H1 (cell line): ENCODE data around the gene PPIL4. TPM values are rescaled to one million over a fixed set of nuclear protein-coding genes. Genes with fewer than 3 reads are reported as not detected.

Experiments
- CTCF ChIA-PET: fragments of 300-600 bp; sonication (Branson Sonifier 250); formaldehyde crosslinking; loops from one replicate; lab custom pipeline; 2021; ENCODE audit not compliant: partially characterized antibody; lab: Charles Lee
- POLR2A ChIA-PET: fragments of 300-600 bp; sonication (Branson Sonifier 250); formaldehyde crosslinking; loops from one replicate; lab custom pipeline; 2021; ENCODE audit warnings: inconsistent platforms; ENCODE audit not compliant: partially characterized antibody; lab: Charles Lee
- DNase-seq, 2 experiments: peaks; one replicate each; pipeline versions ENCODE4 v3.0.0 to v3.0.0-alpha.2; 2010 to 2022; ENCODE audit warnings: low spot score in 2 of 2, low read depth in 1 of 2, mixed read lengths in 1 of 2
- FAIRE-seq: peaks from 2 replicates; lab custom pipeline; 2011; peaks lifted over from hg19 to GRCh38; lab: Jason Lieb, UNC
- H2AFZ ChIP-seq: 2 replicates; pipeline ENCODE4 v1.8.1; 2012; ENCODE audit warnings: low read length, inconsistent platforms
- H2AK5ac ChIP-seq: 2 replicates; pipeline ENCODE4 v1.6.1; 2013; ENCODE audit warnings: low read depth, low read length
- H2BK120ac ChIP-seq: replicated peaks from 2 replicates; pipeline ENCODE3; 2013; ENCODE audit warnings: low read depth, low read length, inconsistent platforms
- H2BK12ac ChIP-seq: 2 replicates; pipeline ENCODE4 v1.6.1; 2013; ENCODE audit warnings: low read depth, low read length
- H2BK15ac ChIP-seq: 2 replicates; pipeline ENCODE4 v1.6.1; 2013; ENCODE audit warnings: low read length
- H2BK20ac ChIP-seq: 2 replicates; pipeline ENCODE4 v1.6.1; 2013; ENCODE audit warnings: low read length
- H2BK5ac ChIP-seq: 2 replicates; pipeline ENCODE4 v1.6.1; 2013; ENCODE audit warnings: low read depth, low read length
- H3K14ac ChIP-seq: 2 replicates; pipeline ENCODE4 v1.6.1; 2013; ENCODE audit warnings: inconsistent platforms; ENCODE audit not compliant: insufficient read length
- H3K18ac ChIP-seq: 2 replicates; pipeline ENCODE4 v1.6.1; 2013; ENCODE audit warnings: low read length; ENCODE audit errors: extremely low read depth
- H3K23ac ChIP-seq: 2 replicates; pipeline ENCODE4 v1.6.1; 2013; ENCODE audit warnings: inconsistent platforms; ENCODE audit not compliant: insufficient read length
- H3K23me2 ChIP-seq: 2 replicates; pipeline ENCODE4 v1.6.1; 2013; ENCODE audit warnings: low read depth, low read length
- H3K27ac ChIP-seq: 2 replicates; pipeline ENCODE4 v1.6.1; 2011; ENCODE audit warnings: low read depth, low read length, inconsistent platforms
- H3K27me3 ChIP-seq, 4 experiments: replicated peaks in 1 of 4; 1 replicate in 1 of 4; 2 replicates in 3 of 4; pipeline versions ENCODE4 v1.6.1 to v1.8.1; 2011 to 2013; ENCODE audit warnings: low read length in 3 of 4, mild to moderate bottlenecking in 3 of 4, inconsistent platforms in 2 of 4, mixed read lengths in 2 of 4, moderate library complexity in 1 of 4; ENCODE audit not compliant: control insufficient read depth in 3 of 4, insufficient read depth in 3 of 4; ENCODE audit errors: extremely low read depth in 1 of 4
- H3K36me3 ChIP-seq, 4 experiments: 2 replicates each; pipeline versions ENCODE4 v1.6.1 to v1.8.1; 2011 to 2013; ENCODE audit warnings: mild to moderate bottlenecking in 4 of 4, low read length in 3 of 4, moderate library complexity in 2 of 4, control low read depth in 1 of 4, inconsistent platforms in 1 of 4; ENCODE audit not compliant: insufficient read depth in 4 of 4, control insufficient read depth in 2 of 4
- H3K4ac ChIP-seq: replicated peaks from 2 replicates; pipeline ENCODE3; 2013; ENCODE audit warnings: low read length, low read depth, mixed read lengths, inconsistent platforms; ENCODE audit not compliant: insufficient read length
- H3K4me1 ChIP-seq, 4 experiments: replicated peaks in 1 of 4; 1 replicate in 1 of 4; 2 replicates in 3 of 4; pipeline versions ENCODE4 v1.6.1 to v1.8.1; 2011 to 2013; ENCODE audit warnings: low read length in 3 of 4, inconsistent platforms in 2 of 4, mixed read lengths in 1 of 4; ENCODE audit not compliant: insufficient read depth in 4 of 4, control insufficient read depth in 3 of 4
- H3K4me2 ChIP-seq, 2 experiments: 2 replicates each; pipeline versions ENCODE4 v1.6.1 to v1.8.1; 2011 to 2013; ENCODE audit warnings: low read depth in 2 of 2, low read length in 2 of 2, control low read depth in 1 of 2, inconsistent platforms in 1 of 2, mild to moderate bottlenecking in 1 of 2; ENCODE audit not compliant: insufficient read depth in 1 of 2
- H3K4me3 ChIP-seq, 4 experiments: fragments of 200-600, 300-600 bp in 1 of 4; sonication (generic), shearing (Covaris generic), sonication (Bioruptor Twin) in 1 of 4; 2 replicates each; pipeline versions ENCODE4 v1.5.1 to v1.8.1; 2011 to 2016; ENCODE audit warnings: low read length in 4 of 4, low read depth in 3 of 4, control low read depth in 2 of 4, inconsistent platforms in 2 of 4, mild to moderate bottlenecking in 2 of 4, mixed read lengths in 1 of 4, moderate library complexity in 1 of 4; ENCODE audit not compliant: insufficient read depth in 2 of 4; ENCODE audit errors: extremely low read depth in 1 of 4
- H3K56ac ChIP-seq: replicated peaks from 2 replicates; pipeline ENCODE3; 2013; ENCODE audit warnings: low read depth, mild to moderate bottlenecking, mixed read lengths, low read length, inconsistent platforms; ENCODE audit not compliant: insufficient read length
- H3K79me1 ChIP-seq: 2 replicates; pipeline ENCODE4 v1.6.1; 2013; ENCODE audit warnings: low read depth, low read length, control low read depth
- H3K79me2 ChIP-seq, 2 experiments: 2 replicates each; pipeline versions ENCODE4 v1.6.1 to v1.8.1; 2012 to 2013; ENCODE audit warnings: low read length in 2 of 2, mild to moderate bottlenecking in 2 of 2, inconsistent platforms in 1 of 2; ENCODE audit not compliant: insufficient read depth in 2 of 2, control insufficient read depth in 1 of 2
- H3K9ac ChIP-seq, 4 experiments: replicated peaks in 1 of 4; 1 replicate in 1 of 4; 2 replicates in 3 of 4; pipeline versions ENCODE4 v1.6.1 to v1.8.1; 2011 to 2013; ENCODE audit warnings: low read depth in 3 of 4, low read length in 3 of 4, control low read depth in 2 of 4, mild to moderate bottlenecking in 2 of 4, moderate library complexity in 2 of 4, inconsistent platforms in 1 of 4; ENCODE audit errors: extremely low read depth in 1 of 4
- H3K9me3 ChIP-seq, 2 experiments: 2 replicates each; pipeline versions ENCODE4 v1.6.1 to v1.8.1; 2012 to 2013; ENCODE audit warnings: mild to moderate bottlenecking in 2 of 2, moderate library complexity in 2 of 2, control low read depth in 1 of 2, inconsistent platforms in 1 of 2, low read depth in 1 of 2, low read length in 1 of 2, mixed read lengths in 1 of 2; ENCODE audit not compliant: insufficient read depth in 2 of 2
- H4K20me1 ChIP-seq, 2 experiments: replicated peaks in 1 of 2; 2 replicates each; pipeline versions ENCODE3 to v1.8.1; 2011 to 2013; ENCODE audit warnings: inconsistent platforms in 2 of 2, low read length in 2 of 2, mild to moderate bottlenecking in 1 of 2; ENCODE audit not compliant: insufficient read depth in 2 of 2, control insufficient read depth in 1 of 2
- H4K5ac ChIP-seq: 2 replicates; pipeline ENCODE4 v1.6.1; 2013; ENCODE audit warnings: low read length, low read depth, mixed read lengths, inconsistent platforms; ENCODE audit not compliant: insufficient read length
- H4K8ac ChIP-seq: 2 replicates; pipeline ENCODE4 v1.8.0; 2013; ENCODE audit warnings: mild to moderate bottlenecking, moderate library complexity, low read length, inconsistent platforms; ENCODE audit not compliant: insufficient read depth; ENCODE audit errors: extremely low read depth
- H4K91ac ChIP-seq: replicated peaks from 2 replicates; pipeline ENCODE3; 2013; ENCODE audit warnings: low read length, mixed read lengths, inconsistent platforms; ENCODE audit not compliant: insufficient read length
- CTBP2 ChIP-seq: IDR thresholded peaks from 2 replicates; pipeline ENCODE4 v1.7.0; 2011; ENCODE audit warnings: borderline replicate concordance, mild to moderate bottlenecking, moderate library complexity, mixed read lengths, low read length; ENCODE audit not compliant: insufficient read depth, insufficient read length
- TCF12 ChIP-seq: IDR thresholded peaks from 2 replicates; pipeline ENCODE4 v1.6.1; 2011; ENCODE audit warnings: low read depth, mild to moderate bottlenecking, low read length
- WGBS, 2 experiments: shearing (Covaris generic) in 1 of 2; methylation state at CpG; one replicate each; pipeline versions ENCODE4 v1.1.6 to v1.1.7; 2013 to 2015; ENCODE audit warnings: low lambda C conversion rate in 2 of 2, mixed read lengths in 2 of 2, inconsistent platforms in 1 of 2, low coverage in 1 of 2, missing lambda C conversion rate in 1 of 2; ENCODE audit not compliant: insufficient replicate concordance in 2 of 2, insufficient coverage in 1 of 2, insufficient read length in 1 of 2; ENCODE audit errors: extremely low coverage in 1 of 2, missing lambda C conversion rate in 1 of 2; 5-methylcytosine and 5-hydroxymethylcytosine counted together
- polyA plus RNA-seq, 7 experiments: library from polyadenylated mRNA; depleted of rRNA in 3 of 7; stranded (reverse) in 5 of 7; unstranded in 2 of 7; fragments of >200 nt in 5 of 7; fragments of 200-250 nt in 2 of 7; gene quantifications; 1 replicate in 5 of 7; 2 replicates in 1 of 7; 4 replicates in 1 of 7; pipeline versions ENCODE4 v1.2.1 to v1.2.3, GENCODE V29; 2011 to 2013; ENCODE audit warnings: missing spikeins in 2 of 7, mixed read lengths in 2 of 7
- total RNA-seq: library from RNA; stranded (reverse); fragmentation: NEBNext Ultra II Directional; extraction: Animal tissue kit (Norgen Biotek cat#: 25700); gene quantifications from 2 replicates; pipeline ENCODE4 v1.2.1, GENCODE V29; 2021

PPIL4 gene
- total and polyA plus RNA-seq, 2 of the 8 experiments (the other 6 are each of a cell fraction or from before 2014, with no cell fraction given), result 2.0 to 33.2 TPM

- Histone ChIP-seq H4K8ac (no peak overlapping the region), H3K4me1 (no peaks in the 10 kb centered on the region; a peak in 1 of 7 replicates), H3K4ac (no peak overlapping the region), H3K27ac (no peak overlapping the region), H2BK15ac (no peak overlapping the region), H3K9ac (no peak overlapping the region), H3K4me2 (no peak overlapping the region), H3K4me3 (no peak overlapping the region), H2BK120ac (no peak overlapping the region), H4K5ac (no peak overlapping the region), H3K27me3 (no peaks in the 10 kb centered on the region), H3K56ac (no peak overlapping the region), H3K79me1 (no peaks in the 10 kb centered on the region), H2BK12ac (no peak overlapping the region), H4K91ac (no peak overlapping the region), H3K23ac (no peak overlapping the region), H2AK5ac (no peak overlapping the region), H3K18ac (no peak overlapping the region), H3K23me2 (no peaks in the 10 kb centered on the region), H3K14ac (no peak overlapping the region), H3K36me3 (peaks cover 0 to 3% (median 0%) of the 10 kb centered on the region in 4 experiments; a peak in 2 of 8 replicates), H2BK20ac (no peak overlapping the region), H3K79me2 (no peaks in the 10 kb centered on the region), H2AFZ (no peak overlapping the region), H4K20me1 (peaks cover 0 to 3% of the 10 kb centered on the region in 2 experiments), H2BK5ac (no peak overlapping the region), H3K9me3 (no peaks in the 10 kb centered on the region)
- TF ChIP-seq TCF12, result no peak
- TF ChIP-seq CTBP2, result no peak
- POLR2A ChIA-PET, result interaction anchor here (0.6 kb wide), 1 partner anchor 82 kb away, joined by 3 read pairs; no protein-coding TSS in a partner anchor
- no peak for FAIRE-seq
- WGBS, 2 experiments, result 98% methylated on average over 4 of the region's 4 CpGs; no CpG with 5 or more reads in 1 of the 2 experiments
- CTCF ChIA-PET, result interaction anchor here (0.7 to 0.8 kb wide), 2 partner anchors 18 to 121 kb away, joined by 3 to 4 read pairs; no protein-coding TSS in a partner anchor
- no peak for DNase-seq
Measured at GRCh38 chr6:149510793-149511512, 34.9 kb downstream of the PPIL4 start.
